ENCODE data around the gene SRGAP3.

DNA sequence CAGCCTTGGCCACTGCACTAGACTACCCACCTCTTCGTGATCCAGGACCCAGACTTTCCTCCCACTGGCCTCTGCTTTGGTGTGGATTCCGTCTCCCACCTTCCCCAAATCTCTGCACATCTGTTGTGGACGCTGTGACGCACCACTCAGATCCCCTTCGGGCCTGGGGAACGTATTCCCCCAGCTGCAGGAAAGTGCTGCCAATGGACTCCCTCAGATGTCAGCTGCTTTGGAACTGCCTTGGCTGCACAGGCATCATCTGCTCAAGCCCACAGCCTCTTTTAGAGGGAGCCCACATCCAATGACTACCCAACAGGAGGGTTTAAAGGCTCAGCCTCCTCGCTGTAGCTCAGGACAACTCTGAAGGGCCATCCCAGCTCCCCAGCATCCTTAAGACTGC is 152.0 kb downstream of the SRGAP3 start:
- TF ChIP-seq RAD21 (IDR thresholded peaks at IDR 0.05; ENCODE audit: low read depth) (no peak), CREB1 (IDR thresholded peaks at IDR 0.05; ENCODE audit: low read depth) (no peak), TAF1 (IDR thresholded peaks at IDR 0.05; ENCODE audit: low read depth) (no peak), NFIC (IDR thresholded peaks at IDR 0.05) (no peak), CEBPB (IDR thresholded peaks at IDR 0.05) (no peak), FOXM1 (IDR thresholded peaks at IDR 0.05; ENCODE audit: borderline replicate concordance, low read depth) (no peak)
- TF ChIP-seq, protein P1, sequence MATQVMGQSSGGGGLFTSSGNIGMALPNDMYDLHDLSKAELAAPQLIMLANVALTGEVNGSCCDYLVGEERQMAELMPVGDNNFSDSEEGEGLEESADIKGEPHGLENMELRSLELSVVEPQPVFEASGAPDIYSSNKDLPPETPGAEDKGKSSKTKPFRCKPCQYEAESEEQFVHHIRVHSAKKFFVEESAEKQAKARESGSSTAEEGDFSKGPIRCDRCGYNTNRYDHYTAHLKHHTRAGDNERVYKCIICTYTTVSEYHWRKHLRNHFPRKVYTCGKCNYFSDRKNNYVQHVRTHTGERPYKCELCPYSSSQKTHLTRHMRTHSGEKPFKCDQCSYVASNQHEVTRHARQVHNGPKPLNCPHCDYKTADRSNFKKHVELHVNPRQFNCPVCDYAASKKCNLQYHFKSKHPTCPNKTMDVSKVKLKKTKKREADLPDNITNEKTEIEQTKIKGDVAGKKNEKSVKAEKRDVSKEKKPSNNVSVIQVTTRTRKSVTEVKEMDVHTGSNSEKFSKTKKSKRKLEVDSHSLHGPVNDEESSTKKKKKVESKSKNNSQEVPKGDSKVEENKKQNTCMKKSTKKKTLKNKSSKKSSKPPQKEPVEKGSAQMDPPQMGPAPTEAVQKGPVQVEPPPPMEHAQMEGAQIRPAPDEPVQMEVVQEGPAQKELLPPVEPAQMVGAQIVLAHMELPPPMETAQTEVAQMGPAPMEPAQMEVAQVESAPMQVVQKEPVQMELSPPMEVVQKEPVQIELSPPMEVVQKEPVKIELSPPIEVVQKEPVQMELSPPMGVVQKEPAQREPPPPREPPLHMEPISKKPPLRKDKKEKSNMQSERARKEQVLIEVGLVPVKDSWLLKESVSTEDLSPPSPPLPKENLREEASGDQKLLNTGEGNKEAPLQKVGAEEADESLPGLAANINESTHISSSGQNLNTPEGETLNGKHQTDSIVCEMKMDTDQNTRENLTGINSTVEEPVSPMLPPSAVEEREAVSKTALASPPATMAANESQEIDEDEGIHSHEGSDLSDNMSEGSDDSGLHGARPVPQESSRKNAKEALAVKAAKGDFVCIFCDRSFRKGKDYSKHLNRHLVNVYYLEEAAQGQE (IDR thresholded peaks at IDR 0.05; ENCODE audit: low read depth) = no peak
- TF ChIP-seq, protein P2, sequence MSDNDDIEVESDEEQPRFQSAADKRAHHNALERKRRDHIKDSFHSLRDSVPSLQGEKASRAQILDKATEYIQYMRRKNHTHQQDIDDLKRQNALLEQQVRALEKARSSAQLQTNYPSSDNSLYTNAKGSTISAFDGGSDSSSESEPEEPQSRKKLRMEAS (IDR thresholded peaks at IDR 0.05) = no peak
